Forelimb muscle (tissue), 1 donor: ENCODE data around the gene HDAC8. TPM values are rescaled to one million over a fixed set of nuclear protein-coding genes. Genes with fewer than 3 reads are reported as not detected.
"Not testable (repeated sequence)": the region's sequence is repeated elsewhere in the genome, so short reads cannot be mapped to it uniquely, and the experiment has no call there.

Experiments
- DNase-seq: peaks from one replicate; pipeline ENCODE4 v3.0.0-alpha.2; 2013; ENCODE audit warnings: low read depth
- polyA plus RNA-seq: library from polyadenylated mRNA; unstranded; fragments of 120-200 nt; gene quantifications from one replicate; pipeline ENCODE4 v1.2.1, GENCODE V29; 2013; ENCODE audit not compliant: insufficient read length

Gene HDAC8
- polyA plus RNA-seq, 1 donor = 19.2 TPM

DNA sequence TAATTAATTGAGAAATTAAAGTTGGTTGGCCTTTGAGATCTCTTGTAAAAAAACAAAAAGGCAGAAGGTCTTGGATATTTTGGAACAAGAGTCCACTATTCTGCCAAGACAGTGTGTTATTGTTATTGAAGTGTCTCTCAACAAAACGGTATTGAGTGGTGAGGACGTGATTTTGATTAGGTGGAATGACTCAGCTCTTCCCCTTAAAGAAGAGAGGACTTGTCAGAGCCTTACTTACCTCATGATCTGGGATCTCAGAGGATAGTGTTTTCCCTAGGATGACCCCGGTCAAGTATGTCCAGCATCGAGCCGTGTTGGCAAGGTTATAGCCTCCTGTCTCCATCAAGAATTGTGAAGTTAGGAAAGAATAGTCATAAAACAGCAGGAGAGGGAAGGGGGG, 110.9 kb downstream of the HDAC8 start:
- DNase-seq = no peak

DNA sequence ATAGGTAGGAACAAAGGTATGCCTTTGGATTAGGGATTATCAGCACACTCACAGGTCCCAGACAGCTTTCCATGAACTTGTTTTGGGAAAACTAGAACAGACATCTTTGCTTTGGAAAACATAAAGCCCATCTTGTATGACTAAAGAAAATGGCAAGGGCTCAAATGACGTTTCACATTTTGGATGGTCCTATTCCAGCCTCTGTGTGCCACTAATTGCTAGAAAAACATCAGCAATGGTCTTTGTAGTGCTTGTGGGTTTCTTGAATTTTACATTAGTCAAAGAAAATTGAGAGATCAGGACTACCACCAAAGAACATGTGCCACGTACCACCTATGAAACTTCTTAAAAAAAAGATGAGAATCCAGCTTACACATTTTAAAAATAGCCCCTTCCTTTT, 111.4 kb downstream of the HDAC8 start:
- no peak for DNase-seq

DNA sequence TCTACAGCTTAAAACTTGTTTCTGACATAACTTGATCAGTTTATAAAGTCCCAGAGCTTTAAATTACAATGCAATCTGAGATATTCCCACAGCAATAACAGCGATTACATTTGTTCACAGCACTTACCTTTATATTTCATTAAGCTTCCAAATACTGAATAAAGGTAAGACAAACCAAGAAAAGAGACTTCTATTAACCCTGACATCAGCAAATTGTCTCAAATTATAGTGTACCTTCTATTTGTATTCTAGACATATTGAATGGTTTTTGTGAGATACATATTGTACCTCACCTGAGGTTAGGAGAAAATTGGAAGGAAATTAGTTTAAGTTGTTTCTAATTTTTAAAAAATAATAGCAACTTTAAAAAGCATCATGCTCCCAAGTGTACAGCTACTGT, 111.9 kb downstream of the HDAC8 start:
- no peak for DNase-seq

DNA sequence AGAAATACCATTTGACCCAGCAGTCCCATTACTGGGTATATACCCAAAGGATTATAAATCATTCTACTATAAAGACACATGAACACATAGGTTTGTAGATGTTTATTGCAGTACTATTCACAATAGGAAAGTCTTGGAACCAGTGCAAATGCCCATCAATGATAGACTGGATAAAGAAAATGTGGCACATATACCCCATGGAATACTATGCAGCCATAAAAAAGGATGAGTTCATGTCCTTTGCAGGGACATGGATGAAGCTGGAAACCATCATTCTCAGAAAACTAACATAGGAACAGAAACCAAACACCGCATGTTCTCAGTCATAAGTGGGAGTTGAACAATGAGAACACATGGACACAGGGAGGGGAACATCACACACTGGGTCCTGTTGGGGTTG, 123.6 kb downstream of the HDAC8 start:
- DNase-seq = not testable (repeated sequence)

DNA sequence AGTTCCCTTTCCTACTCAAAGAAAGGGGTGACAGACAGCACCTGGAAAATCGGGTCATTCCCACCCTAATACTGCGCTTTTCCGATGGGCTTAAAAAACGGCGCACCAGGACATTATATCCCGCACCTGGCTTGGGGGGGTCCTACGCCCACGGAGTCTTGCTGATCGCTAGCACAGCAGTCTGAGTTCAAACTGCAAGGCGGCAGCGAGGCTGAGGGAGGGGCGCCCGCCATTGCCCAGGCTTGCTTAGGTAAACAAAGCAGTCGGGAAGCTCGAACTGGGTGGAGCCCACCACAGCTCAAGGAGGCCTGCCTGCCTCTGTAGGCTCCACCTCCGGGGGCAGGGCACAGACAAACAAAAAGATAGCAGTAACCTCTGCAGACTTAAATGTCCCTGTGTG, 131.9 kb downstream of the HDAC8 start:
- not testable (repeated sequence) for DNase-seq

DNA sequence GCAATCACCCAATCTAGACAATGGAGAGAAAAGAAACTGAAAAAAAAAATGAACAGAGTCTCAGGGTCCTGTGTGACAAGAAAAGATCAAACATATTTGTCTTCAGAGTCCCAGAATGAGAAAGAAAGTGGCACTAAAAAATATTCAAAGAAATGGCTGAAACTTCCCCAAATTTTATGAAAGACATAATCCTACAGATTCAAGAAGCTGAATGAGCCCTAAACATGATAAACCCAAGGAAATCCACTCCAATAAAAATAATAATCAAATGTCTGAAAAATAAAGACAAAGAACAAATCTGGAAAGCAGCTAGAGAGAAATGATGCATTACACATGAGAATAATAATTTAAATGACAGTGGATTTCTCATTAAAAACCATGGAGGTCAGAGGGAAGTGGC, 136.6 kb downstream of the HDAC8 start:
- DNase-seq = no peak

DNA sequence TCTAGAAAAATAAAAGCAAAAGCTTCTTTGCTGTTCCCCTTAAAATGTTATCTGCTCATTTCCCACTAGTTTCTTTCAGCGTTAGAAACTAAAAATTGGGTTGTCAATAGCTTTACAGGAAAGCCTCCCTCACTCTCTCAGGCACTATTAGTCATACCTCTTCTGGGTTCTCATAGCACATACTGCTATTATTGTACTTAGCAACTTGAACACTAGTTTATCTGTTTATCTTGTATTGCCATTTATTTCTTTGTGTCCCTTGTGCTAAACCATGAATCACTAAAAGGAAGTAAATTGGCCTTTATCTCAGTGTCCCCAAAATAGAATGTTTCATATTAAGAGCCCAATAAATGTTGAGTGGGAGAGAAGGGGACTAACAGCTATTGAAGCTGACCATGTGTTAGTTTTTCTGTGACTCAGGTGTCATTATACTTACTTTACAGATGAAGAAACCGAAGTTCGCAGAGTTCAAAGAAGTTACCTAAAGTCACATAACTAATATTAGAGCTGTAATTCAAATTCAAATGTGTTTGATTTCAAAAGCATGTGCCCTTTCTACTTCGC, 142.2 kb downstream of the HDAC8 start:
- no peak for DNase-seq

DNA sequence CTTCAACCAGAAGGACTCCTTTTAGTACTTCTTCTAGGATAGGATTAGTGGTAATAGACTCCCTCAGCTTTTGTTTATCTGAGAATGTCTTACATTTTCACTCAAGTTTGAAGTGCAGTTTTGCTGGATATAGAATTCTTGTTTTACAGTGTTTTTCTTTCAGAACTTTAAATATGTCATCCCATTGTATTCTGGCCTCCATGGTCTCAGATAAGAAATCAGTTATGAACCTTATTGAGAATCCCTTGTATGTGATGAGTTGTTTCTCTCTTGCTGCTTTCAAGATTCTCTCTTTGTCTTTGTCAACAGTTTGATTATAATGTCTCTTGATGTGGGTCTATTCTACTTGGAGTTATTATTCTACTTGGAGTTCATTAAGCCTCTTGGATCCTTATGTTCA, 150.8 kb downstream of the HDAC8 start:
- DNase-seq = no peak

DNA sequence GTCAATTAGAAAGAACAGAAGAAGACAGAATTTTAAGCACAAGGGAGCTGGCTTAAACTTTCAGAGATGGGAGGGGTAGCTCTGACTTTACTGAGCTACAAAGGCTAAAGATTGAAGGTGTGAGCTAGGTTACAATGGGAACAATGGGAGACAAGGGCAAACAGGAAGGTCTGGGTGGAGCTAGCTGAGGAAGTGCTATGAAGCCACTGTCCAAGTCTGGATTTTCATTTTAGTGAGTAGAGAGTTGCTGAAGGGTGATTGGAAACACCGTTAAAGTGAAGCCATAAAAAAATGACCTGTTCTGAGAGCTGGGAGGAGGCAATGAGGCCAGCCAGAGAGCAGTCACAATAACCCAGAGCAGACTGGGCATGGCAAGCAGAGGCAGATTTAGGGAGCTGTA, 162.7 kb downstream of the HDAC8 start:
- no peak for DNase-seq

DNA sequence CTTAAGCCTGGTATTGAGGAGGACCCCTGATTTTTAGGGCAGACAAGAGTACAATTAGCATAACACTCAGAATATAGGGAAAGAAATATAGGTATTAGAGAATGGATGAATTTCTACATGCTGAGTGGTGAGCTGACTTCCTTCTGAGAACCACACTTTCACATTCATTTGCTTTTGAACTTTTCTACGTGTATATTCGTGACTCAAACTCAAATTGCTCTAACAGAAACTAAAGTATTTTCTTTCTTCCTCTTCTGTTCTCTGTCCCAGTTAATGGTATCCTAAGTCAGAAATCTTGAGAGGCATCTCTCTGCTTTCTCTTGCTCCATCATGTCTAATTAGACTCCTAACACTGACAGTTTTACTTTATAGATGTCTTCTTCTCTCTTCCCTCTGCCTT, 163.8 kb downstream of the HDAC8 start:
- no peak for DNase-seq

DNA sequence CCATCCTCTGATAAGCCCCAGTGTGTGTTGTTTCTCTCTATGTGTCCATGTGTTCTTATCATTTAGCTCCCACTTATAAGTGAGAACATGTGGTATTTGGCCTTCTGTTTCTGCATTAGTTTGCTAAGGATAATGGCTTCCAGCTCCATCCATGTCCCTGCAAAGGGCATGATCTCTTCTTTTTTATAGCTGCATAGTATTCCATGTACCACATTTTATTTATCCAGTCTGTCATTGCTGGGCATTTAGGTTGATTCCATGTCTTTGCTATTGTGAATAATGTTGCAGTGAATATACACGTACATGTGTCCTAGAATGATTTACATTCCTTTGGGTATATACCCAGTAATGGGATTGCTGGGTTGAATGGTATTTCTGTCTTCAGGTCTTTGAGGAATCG, 167.5 kb downstream of the HDAC8 start:
- not testable (repeated sequence) for DNase-seq

DNA sequence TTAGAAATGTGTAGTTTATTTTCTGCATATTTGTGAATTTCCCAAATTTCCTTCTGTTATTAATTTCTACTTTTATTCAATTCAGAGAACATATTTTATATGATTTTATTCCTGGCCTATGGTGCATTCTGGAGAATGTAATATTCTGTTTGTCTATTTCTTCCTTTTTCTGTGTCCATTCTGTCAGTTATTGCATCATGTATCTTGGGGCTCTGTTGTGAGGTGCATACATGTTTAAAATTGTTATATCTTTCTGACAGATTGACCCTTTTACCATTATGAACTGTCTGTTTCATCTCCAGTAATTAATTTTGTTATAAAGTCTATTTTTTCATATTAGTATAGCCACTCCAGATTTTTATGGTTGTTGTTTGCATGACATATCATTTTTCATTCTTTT, 170.0 kb downstream of the HDAC8 start:
- DNase-seq = no peak

DNA sequence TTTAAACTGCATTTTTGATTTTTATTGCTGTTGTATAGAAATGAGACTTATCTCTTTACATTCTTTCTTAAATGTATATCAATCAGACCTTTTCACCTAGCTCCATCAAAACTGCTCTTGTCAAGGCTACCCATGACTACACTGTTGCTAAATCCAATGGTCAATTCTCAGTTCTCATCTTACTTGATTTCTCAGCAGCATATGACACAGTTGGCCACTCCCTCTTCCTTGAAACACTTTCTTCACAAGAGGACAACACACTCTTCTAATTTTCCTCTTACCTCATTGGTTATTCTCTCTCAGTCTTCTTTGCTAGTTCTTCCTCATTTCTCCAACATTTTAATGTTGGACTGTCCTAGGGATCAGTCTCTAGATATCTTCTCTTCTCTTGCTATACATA, 172.8 kb downstream of the HDAC8 start:
- DNase-seq = no peak

DNA sequence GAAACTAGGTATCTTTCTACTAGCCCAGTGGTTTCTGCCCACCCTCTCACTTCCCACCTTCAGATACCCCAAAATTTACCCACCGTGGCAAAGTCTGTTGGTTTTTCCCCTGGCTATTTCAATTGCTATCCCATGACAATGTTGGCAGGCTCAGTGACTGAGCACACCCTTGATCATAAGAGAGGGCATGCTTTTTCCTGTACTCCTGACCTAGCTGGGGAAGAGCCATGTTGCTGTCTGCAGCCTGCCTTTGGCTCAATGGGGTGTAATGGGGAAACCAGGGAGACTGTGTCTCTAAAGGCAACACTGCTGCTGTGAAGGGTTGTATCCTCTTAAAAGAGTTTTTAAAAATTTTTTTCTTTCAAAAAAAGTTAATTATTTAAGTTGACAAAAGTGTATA, 176.5 kb downstream of the HDAC8 start:
- no peak for DNase-seq

DNA sequence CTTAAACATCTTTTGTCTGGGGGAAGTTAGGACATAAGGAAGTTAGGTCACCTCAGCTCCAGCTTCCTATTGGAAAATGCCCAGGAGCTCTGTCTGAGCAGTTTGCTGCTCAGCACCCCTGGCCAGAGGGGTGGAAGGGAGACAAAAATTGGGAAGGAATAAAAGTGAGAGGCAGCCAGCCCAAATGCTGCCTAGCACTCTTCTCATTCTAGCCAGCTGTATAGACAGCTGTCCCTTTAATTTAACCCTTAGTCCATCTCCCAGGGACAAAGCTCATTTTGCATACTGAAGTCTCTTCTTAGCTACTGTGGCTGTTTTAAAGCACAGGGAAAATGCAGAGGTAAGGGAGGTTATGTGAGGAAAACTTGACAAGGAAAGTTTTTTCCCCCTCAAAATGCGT, 177.4 kb downstream of the HDAC8 start:
- DNase-seq = no peak

DNA sequence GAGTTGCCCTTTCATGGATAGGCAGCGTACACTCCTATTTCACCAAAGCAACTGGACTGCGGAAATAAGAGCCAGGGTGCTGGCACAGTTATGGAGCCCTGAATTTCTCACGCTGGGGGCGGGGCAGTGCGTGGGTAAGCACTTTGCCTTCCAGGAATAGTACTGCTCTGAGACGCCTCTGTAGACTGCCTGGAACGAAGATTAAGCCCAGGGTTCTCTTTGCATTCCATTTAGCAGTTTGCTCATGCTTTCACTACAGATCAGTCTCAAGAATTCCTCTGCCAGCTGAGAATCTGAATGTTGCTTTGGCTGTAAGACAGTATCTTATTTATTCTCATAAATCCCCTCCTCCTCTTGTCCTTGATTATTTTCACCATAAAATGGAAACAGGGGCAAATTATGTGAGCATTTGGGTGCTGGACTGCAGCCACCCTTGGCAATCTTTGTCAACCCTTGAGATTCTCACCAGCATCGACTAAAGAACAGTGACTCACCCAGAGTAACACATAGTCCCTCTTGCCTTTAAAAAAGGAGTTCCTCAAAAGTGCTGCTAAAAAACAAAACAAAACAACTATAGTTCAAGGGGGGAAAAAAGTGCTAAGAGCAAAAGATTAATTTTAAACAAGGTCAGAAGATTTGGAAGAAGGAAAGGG, 178.0 kb downstream of the HDAC8 start:
- no peak for DNase-seq

DNA sequence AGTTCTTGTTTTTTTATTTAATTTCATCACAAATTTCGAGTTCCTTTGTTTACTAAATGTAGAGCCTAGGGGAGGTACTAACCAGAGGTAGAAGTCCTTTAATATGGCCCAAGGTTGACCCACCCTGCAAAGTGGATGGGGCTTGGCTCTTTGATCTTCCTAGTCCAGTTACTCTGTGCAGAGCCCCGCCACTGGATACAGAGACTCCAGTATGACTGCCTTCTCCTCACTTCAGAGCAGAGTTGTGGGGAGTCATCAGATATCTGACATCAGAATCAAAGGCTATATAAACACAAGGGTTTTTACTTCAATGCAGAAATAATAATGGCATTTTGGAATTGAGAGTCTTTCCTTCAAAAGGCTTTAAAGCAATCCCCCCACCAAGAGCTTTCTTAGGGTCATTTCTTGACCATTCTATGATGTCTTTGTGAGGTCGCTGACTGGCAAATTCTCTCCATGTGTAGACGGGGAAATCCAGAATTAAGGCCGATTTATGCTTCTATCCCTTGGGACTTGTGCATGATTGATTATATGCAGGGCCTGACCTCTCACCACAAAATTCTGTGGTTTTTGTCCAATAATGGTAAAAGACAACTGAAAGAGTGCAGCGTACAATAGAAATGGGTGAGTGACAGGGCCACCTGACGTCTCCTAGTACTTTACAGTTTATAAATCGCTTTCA, 178.7 kb downstream of the HDAC8 start:
- no peak for DNase-seq

DNA sequence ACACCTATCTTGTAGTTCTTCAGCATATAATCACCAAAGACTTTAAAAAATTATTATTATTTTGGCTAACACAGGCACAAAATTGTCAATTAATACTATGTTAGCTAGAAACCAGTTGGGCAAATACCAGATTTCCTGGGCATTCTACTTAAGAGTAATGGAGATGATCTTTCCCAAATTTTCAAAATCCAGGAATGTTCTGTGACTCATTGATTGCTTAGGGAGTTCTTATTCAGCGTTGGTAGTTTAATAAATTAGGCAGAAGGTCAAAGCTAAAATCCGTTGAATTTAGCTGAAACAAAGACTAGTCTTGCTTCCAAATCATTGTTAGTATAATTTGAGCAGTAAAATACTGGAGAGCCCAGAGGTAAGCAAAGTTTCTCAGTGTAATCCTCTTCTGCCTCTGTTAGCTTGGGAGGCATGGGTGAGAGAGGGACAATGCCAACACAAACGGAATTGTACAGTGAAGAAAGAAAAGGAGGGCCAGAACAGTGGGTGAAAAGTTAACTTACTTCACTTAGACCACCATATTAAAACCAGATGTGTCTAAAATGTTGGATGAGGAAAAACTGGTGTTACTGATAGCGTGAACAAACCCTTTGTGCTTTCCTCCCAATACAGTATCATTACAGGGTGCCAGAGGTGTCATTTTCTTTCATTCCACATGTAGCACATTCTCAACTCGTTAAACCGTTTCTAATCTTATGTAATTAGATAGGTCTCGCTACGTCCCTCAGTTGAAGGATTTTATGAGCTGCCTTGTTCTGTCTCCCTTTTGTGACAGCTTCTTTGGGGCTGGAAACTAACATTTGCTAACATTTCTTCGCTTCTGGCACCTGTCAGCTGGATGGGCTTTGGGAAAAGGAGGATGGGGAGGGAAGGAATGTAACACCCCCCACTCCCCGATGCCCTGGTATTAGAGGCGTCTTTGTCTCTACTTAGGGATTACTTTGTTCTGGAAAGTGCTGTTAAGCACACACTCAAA, 179.5 kb downstream of the HDAC8 start:
- DNase-seq = no peak

DNA sequence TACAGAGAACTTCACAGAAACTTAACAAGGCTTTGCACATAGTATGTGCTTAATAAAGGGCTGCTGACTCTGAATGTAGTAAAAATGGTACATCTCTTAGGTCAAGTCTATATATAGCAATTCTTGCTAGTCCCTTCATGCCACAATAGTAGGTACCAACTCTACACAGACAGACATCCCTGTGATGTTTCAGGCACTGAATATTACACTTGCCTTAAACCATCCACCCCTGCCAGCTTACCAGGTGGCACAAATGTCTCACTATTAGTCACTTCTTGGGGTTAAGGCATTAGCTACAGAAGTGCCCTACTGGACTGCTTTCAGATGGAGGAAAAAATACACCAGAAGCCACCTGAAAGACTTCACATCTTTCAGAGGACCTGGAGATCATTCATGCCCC, 180.6 kb downstream of the HDAC8 start:
- no peak for DNase-seq

DNA sequence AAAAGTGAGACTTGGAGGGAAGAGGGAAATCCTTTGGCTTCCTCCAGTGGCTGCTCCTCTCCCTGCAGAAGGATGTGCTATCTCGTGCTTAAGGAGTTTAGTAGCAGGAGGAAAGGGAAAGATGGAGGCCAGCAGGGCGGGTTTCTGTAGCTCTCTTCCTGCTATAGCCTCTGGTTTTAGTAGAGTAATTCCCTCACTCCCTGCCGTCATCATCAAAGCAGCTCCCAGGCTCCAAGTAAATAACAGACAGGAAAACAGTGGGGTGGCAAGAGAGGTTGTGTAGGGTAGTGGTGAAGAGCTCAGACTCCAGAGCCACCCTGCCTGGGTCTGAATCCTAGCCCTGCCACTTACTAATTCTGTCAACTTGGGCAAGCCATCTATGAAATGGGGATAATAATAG, 185.4 kb downstream of the HDAC8 start:
- no peak for DNase-seq

DNA sequence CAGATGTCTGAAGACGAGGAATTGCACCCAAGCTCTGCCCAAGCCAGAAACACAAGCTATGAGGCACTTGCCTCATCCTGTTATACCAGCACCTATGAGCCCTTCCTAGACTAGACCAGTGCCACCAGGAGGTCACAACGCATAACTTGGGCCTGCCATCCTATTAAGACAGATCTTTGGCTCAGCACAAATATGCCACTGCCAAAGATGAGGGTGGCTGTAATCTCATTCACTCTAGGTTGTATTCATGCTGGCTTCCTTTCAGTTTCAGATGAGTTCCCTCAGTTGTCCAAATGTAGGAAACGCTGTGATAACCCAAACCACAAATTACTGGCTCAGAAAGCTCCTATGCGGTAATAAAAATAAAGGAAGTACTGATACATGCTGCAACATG, 190.4 kb downstream of the HDAC8 start:
- DNase-seq = no peak
